Fibroblast of the aortic adventitia (primary cell): Measurements from ENCODE around the gene TBC1D8. TPM values are rescaled to one million over a fixed set of nuclear protein-coding genes. Genes with fewer than 3 reads are reported as not detected.
"Not testable (repeated sequence)": the region's sequence is repeated elsewhere in the genome, so short reads cannot be mapped to it uniquely, and the experiment has no call there.

Source experiments
- DNase-seq: peaks from one replicate; pipeline ENCODE4 v3.0.0-alpha.2; 2010; ENCODE audit warnings: low read depth
- H3K4me3 ChIP-seq: 2 replicates; pipeline ENCODE4 v1.5.1; 2011; ENCODE audit warnings: low read depth, mild to moderate bottlenecking, control low read depth, low read length, moderate library complexity
- CTCF ChIP-seq: IDR thresholded peaks from 2 replicates; pipeline ENCODE4 v1.5.1; 2011; ENCODE audit warnings: mild to moderate bottlenecking, low read length, control low read depth, inconsistent platforms; ENCODE audit not compliant: insufficient read depth
- total RNA-seq: library from RNA; depleted of rRNA; stranded (reverse); fragments of >200 nt; gene quantifications from 2 replicates; pipeline ENCODE4 v1.2.3, GENCODE V29; 2012; ENCODE audit warnings: low replicate concordance

Gene TBC1D8
- total RNA-seq, 1 donor: 21.3 TPM

GRCh38 chr2:101179982-101180381, 28.8 kb upstream of the TBC1D8 start:
- no peak for DNase-seq
- TF ChIP-seq CTCF: no peak
- H3K4me3 ChIP-seq: no peak overlapping the region

DNA sequence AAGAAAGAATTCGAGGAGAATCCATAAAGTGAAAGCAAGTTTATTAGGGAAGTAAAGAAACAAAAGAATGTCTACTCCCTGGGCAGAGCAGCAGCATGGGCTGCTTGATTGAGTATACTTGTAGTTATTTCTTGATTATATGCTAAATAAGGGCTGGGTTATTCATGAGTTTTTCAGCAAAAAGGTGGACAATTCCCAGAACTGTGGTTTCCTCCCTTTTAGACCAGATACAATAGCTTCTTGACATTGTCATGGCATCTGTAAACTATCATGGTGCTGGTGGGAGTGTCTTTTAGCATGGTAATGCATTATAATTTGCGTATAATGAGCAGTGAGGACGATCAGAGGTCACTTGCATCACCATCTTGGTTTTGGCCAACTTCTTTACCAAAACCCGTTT, 25.6 kb upstream of the TBC1D8 start:
- H3K4me3 ChIP-seq: no peak overlapping the region
- DNase-seq: peak; percentile 26
- TF ChIP-seq CTCF: no peak

DNA sequence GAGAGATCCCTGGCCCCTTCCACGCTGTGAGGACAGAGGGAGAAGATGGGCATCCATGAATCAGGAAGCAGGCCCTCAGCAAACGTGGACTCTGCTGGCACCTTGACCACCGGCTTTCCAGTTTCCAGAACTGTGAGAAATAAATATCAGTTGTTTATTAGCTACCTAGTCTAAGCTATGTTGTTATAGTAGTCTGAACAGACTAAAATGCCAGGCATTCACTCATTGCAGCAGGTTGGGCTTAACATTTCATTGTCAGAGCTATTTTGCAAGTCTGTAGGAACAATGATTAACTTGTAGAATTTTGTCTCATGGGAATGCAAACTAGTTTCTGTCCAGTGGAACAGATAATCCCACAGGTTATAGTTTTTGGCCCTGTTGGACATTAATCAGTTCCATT, 24.8 kb upstream of the TBC1D8 start:
- peak; percentile 37 for DNase-seq
- H3K4me3 ChIP-seq: no peak overlapping the region
- no peak for TF ChIP-seq CTCF

DNA sequence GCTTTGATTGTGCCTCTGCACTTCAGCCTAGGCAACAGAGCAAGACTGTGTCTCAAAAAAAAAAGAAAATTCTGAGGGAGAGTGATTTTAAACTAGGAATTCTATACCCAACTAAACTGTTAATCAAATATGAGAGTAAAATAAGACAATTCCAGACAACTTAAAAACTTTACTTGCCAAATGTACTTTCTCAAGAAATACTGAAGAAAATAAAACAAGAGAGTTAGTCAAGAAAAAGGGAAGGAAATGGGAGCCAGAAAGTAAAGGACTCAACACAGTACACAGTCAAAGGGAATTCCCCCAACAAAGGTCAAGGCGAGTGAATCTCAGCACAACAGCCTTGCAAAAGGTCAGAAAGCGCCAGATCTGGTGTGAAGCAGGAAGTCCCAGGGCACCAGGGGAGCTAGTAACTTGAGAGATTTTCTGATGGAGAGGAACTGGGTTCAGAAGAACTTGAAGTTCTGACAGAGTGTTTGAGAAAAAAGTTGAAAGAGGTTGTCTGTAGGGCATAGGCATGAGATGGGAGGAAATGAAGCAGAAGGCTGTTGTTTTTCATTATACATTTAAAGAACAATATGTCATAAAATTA, 22.6 kb upstream of the TBC1D8 start:
- H3K4me3 ChIP-seq: no peak overlapping the region
- TF ChIP-seq CTCF: no peak

DNA sequence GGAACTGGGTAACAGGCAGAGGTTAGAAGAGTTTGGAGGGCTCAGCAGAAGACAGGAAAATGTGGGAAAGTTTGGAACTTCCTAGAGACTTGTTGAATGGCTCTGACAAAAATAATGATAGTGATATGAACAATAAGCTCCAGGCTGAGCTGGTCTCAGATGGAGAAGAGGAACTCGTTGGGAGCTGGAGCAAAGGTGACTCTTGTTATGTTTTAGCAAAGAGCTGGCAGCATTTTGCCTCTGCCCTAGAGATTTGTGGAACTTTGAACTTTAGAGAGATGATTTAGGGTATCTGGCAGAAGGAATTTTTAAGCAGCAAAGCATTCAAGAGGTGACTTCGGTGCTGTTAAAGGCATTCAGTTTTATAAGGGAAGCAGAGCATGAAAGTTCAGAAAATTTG, 18.6 kb upstream of the TBC1D8 start:
- not testable (repeated sequence) for DNase-seq, H3K4me3 ChIP-seq

More for the DNA sequence above, 22.6 kb upstream of the TBC1D8 start:
- no peak for DNase-seq

GRCh38 chr2:101168706-101169105, 17.5 kb upstream of the TBC1D8 start:
- no peak for TF ChIP-seq CTCF
- no peak overlapping the region for H3K4me3 ChIP-seq
- DNase-seq: no peak

- H3K4me3 ChIP-seq, DNase-seq: not testable (repeated sequence)
Measured at GRCh38 chr2:101167532-101167931, 16.4 kb upstream of the TBC1D8 start.

DNA sequence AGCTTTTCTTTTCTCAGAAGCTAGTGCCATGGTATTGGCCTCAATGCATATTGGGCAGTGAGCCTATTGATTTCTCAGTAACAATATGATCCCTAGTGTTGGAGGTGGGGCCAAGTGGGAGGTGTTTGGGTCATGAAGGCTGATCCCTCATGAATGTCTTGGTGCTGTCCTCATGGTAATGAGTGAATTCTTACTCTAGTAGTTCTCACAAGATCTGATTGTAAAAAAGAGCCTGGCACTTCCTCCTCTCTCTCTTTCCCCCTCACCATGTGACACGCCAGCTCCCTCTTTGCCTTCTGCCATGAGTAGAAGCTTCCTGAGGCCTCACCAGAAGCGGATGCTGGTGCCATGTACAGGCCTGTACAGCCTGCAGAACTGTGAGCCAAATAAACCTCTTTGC, 12.8 kb upstream of the TBC1D8 start:
- TF ChIP-seq CTCF: no peak
- H3K4me3 ChIP-seq: no peak overlapping the region
- no peak for DNase-seq
